Measurements from ENCODE around the gene VCX.
"Not testable (repeated sequence)": the region's sequence is repeated elsewhere in the genome, so short reads cannot be mapped to it uniquely, and the experiment has no call there.

The VCX gene

DNA sequence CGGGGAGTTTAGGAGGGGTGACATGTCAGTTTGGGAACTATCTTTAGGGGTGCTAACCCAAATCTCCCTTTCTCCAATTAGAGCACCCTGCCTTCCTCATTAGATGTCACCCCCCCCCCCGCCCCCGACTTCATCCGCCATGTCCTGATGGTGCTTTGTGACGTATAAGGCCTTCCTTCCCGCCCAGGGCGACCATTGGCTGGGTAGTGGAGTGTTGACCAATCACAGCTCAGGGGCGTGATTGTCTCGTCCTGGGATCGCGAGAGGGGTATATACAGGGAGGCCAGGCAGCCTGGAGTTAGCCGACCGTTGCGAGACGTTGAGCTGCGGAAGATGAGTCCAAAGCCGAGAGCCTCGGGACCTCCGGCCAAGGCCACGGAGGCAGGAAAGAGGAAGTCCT is at the start of gene VCX:
Gene VCX (plus strand): TSS at position 301 of the 400 bp plus-strand sequence. CDS start 33 bp downstream, at position 334.
- H2AFZ ChIP-seq (ENCODE audit: low read length); H3K4me3 ChIP-seq (ENCODE audit: low read depth, low read length, poor library complexity, severe bottlenecking); H3K27me3 ChIP-seq (ENCODE audit: insufficient read depth, low read length); H3F3A ChIP-seq (ENCODE audit: insufficient read depth, low read length); H3K4me2 ChIP-seq (ENCODE audit: low read length); H3K36me3 ChIP-seq (ENCODE audit: insufficient read depth, low read length); H3K79me2 ChIP-seq (ENCODE audit: insufficient read depth, low read length); H3K4me1 ChIP-seq (ENCODE audit: insufficient read depth, low read length, severe bottlenecking); H3K9me3 ChIP-seq (ENCODE audit: low read length); H4K20me1 ChIP-seq (ENCODE audit: insufficient read depth, low read length); H3K27ac ChIP-seq (ENCODE audit: low read depth, low read length, poor library complexity, severe bottlenecking); H3K9ac ChIP-seq (ENCODE audit: low read length); H3K9me2 ChIP-seq (ENCODE audit: low read depth, low read length): not testable (repeated sequence)

DNA sequence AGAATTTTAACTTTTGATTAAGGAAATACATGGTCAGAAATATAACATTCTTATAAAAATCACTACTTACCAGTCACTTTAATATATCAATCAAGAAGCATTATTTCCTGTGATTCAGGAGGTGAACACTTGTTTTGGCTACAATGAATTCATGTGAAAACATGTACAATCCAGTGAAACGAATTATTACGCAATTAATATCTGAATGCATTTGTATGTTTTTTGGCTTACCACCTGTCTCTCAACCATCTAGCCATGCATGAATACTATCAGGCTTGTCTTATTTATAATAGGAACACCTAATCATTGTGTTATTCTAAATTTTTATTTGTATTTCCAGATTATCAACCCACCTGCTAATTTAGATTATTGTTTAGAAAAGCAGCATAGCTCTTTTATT is 44.6 kb upstream of the VCX start:
- Histone ChIP-seq H3K4me3 (ENCODE audit: low read depth, low read length, poor library complexity, severe bottlenecking) (no peak overlapping the region), H3K27me3 (ENCODE audit: insufficient read depth, low read length) (no peaks in the 10 kb centered on the region), H3F3A (ENCODE audit: insufficient read depth, low read length) (no peaks in the 10 kb centered on the region), H3K9ac (ENCODE audit: low read length) (no peak overlapping the region), H3K27ac (ENCODE audit: low read depth, low read length, poor library complexity, severe bottlenecking) (no peak overlapping the region), H3K9me3 (ENCODE audit: low read length) (no peaks in the 10 kb centered on the region), H3K4me2 (ENCODE audit: low read length) (no peak overlapping the region), H3K9me2 (ENCODE audit: low read depth, low read length) (no peaks in the 10 kb centered on the region), H3K4me1 (ENCODE audit: insufficient read depth, low read length, severe bottlenecking) (no peaks in the 10 kb centered on the region), H3K36me3 (ENCODE audit: insufficient read depth, low read length) (no peaks in the 10 kb centered on the region), H2AFZ (ENCODE audit: low read length) (no peak overlapping the region), H4K20me1 (ENCODE audit: insufficient read depth, low read length) (no peaks in the 10 kb centered on the region), H3K79me2 (ENCODE audit: insufficient read depth, low read length) (no peaks in the 10 kb centered on the region)
- TF ChIP-seq EZH2 (IDR thresholded peaks at IDR 0.05; ENCODE audit: borderline replicate concordance, low read length) = no peak
- TF ChIP-seq, protein P1, sequence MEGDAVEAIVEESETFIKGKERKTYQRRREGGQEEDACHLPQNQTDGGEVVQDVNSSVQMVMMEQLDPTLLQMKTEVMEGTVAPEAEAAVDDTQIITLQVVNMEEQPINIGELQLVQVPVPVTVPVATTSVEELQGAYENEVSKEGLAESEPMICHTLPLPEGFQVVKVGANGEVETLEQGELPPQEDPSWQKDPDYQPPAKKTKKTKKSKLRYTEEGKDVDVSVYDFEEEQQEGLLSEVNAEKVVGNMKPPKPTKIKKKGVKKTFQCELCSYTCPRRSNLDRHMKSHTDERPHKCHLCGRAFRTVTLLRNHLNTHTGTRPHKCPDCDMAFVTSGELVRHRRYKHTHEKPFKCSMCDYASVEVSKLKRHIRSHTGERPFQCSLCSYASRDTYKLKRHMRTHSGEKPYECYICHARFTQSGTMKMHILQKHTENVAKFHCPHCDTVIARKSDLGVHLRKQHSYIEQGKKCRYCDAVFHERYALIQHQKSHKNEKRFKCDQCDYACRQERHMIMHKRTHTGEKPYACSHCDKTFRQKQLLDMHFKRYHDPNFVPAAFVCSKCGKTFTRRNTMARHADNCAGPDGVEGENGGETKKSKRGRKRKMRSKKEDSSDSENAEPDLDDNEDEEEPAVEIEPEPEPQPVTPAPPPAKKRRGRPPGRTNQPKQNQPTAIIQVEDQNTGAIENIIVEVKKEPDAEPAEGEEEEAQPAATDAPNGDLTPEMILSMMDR (IDR thresholded peaks at IDR 0.05; ENCODE audit: low read length) = no peak

DNA sequence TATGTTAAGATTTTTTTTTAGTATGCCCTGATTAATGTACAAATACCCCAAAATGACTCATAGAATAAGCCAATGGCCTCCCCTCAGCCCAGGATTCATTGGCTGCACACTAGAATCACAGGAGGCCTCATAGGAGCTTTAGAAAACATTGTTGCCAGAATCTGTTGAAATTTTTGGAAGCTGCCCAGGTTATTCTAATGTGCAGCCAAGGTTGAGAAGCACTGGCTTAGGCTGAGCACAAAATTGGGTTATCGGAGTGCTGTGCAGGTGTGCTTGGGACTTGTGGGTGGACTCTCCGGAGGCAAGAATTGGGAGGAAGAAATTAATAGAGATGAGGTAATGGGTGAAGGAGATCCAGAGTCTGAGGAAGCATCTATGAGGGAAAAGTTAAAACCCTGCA is 41.3 kb upstream of the VCX start:
- Histone ChIP-seq H3K4me3 (ENCODE audit: low read depth, low read length, poor library complexity, severe bottlenecking) (no peak overlapping the region), H3K27ac (ENCODE audit: low read depth, low read length, poor library complexity, severe bottlenecking) (no peak overlapping the region), H3K4me1 (ENCODE audit: insufficient read depth, low read length, severe bottlenecking) (no peaks in the 10 kb centered on the region), H3K79me2 (ENCODE audit: insufficient read depth, low read length) (no peaks in the 10 kb centered on the region), H3F3A (ENCODE audit: insufficient read depth, low read length) (no peaks in the 10 kb centered on the region), H3K36me3 (ENCODE audit: insufficient read depth, low read length) (no peaks in the 10 kb centered on the region), H3K9ac (ENCODE audit: low read length) (no peak overlapping the region), H3K9me3 (ENCODE audit: low read length) (no peaks in the 10 kb centered on the region), H2AFZ (ENCODE audit: low read length) (no peak overlapping the region), H3K27me3 (ENCODE audit: insufficient read depth, low read length) (no peaks in the 10 kb centered on the region), H3K4me2 (ENCODE audit: low read length) (no peak overlapping the region), H3K9me2 (ENCODE audit: low read depth, low read length) (no peaks in the 10 kb centered on the region), H4K20me1 (ENCODE audit: insufficient read depth, low read length) (no peaks in the 10 kb centered on the region)
- no peak for TF ChIP-seq EZH2 (IDR thresholded peaks at IDR 0.05; ENCODE audit: borderline replicate concordance, low read length)
- TF ChIP-seq, protein P1 (IDR thresholded peaks at IDR 0.05; ENCODE audit: low read length) = no peak

DNA sequence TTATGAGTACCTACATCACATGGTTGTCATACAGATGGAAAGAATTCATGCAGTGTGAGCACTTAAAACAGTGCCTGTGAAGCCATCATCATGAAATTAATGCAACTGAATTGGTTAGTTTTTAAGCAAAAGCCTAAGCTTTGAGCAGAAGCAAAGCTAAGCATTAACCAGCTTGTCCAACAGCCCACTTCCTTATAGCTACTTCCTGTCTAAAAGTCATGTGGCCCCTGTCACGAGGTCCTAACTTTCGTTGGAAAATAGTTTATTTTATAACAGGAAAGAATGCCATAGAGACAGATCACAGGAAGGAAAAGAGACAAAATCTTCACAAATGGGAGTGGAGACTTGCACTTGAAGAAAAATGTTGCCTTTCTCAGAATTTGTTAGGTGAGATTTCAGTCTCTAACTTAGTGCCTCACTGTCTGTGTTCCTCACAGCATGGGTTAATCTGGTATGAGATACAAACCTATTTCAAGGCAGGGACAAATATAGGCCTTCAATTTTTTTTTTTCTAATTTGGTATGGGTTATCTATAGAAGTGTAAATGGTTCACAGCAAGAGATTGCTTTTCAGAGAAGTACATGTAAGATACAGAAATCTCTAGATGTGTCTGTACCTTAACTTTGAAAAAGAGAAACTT is 27.7 kb upstream of the VCX start:
- Histone ChIP-seq H4K20me1 (ENCODE audit: insufficient read depth, low read length) (no peaks in the 10 kb centered on the region), H3K27me3 (ENCODE audit: insufficient read depth, low read length) (no peaks in the 10 kb centered on the region), H3K9me2 (ENCODE audit: low read depth, low read length) (no peaks in the 10 kb centered on the region), H3K79me2 (ENCODE audit: insufficient read depth, low read length) (no peaks in the 10 kb centered on the region), H3F3A (ENCODE audit: insufficient read depth, low read length) (no peaks in the 10 kb centered on the region), H3K36me3 (ENCODE audit: insufficient read depth, low read length) (no peaks in the 10 kb centered on the region), H3K4me1 (ENCODE audit: insufficient read depth, low read length, severe bottlenecking) (no peaks in the 10 kb centered on the region), H3K9ac (ENCODE audit: low read length) (no peak overlapping the region), H3K4me3 (ENCODE audit: low read depth, low read length, poor library complexity, severe bottlenecking) (no peak overlapping the region), H3K4me2 (ENCODE audit: low read length) (no peak overlapping the region), H3K9me3 (ENCODE audit: low read length) (no peaks in the 10 kb centered on the region), H3K27ac (ENCODE audit: low read depth, low read length, poor library complexity, severe bottlenecking) (no peak overlapping the region), H2AFZ (ENCODE audit: low read length) (no peak overlapping the region)
- TF ChIP-seq, protein P1 (IDR thresholded peaks at IDR 0.05; ENCODE audit: low read length) = no peak
- no peak for TF ChIP-seq EZH2 (IDR thresholded peaks at IDR 0.05; ENCODE audit: borderline replicate concordance, low read length)

Measured in OCI-LY1 (cell line).